Hepatocyte (in vitro differentiated cells): ENCODE data around the gene TEX261. TPM values are rescaled to one million over a fixed set of nuclear protein-coding genes. Genes with fewer than 3 reads are reported as not detected.

ENCODE experiments used
- DNase-seq: peaks from one replicate; pipeline ENCODE4 v3.0.0-alpha.2; 2016; ENCODE audit warnings: low spot score
- H2AFZ ChIP-seq: fragments of 200-600 bp; sonication (generic); 2 replicates; pipeline ENCODE4 v1.6.0; 2016; ENCODE audit warnings: antibody characterized with exemption, mild to moderate bottlenecking
- H3K27ac ChIP-seq: fragments of 200-600 bp; sonication (generic); 2 replicates; pipeline ENCODE4 v1.5.1; 2016; ENCODE audit warnings: mild to moderate bottlenecking
- H3K27me3 ChIP-seq: fragments of 200-600 bp; sonication (generic); 2 replicates; pipeline ENCODE4 v1.6.1; 2016
- H3K36me3 ChIP-seq: fragments of 200-600 bp; sonication (generic); replicated peaks from 2 replicates; pipeline ENCODE4 v1.5.1; 2016; ENCODE audit warnings: low read depth; ENCODE audit not compliant: insufficient read depth
- H3K4me1 ChIP-seq: fragments of 200-600 bp; sonication (generic); 2 replicates; pipeline ENCODE4 v1.5.1; 2016; ENCODE audit warnings: mild to moderate bottlenecking, moderate library complexity; ENCODE audit not compliant: insufficient read depth
- H3K4me2 ChIP-seq: fragments of 200-600 bp; sonication (generic); 2 replicates; pipeline ENCODE4 v1.6.0; 2016
- H3K4me3 ChIP-seq: fragments of 200-600 bp; sonication (generic); 2 replicates; pipeline ENCODE4 v1.5.1; 2016; ENCODE audit warnings: mild to moderate bottlenecking
- H3K79me2 ChIP-seq: fragments of 200-600 bp; sonication (generic); 2 replicates; pipeline ENCODE4 v1.6.0; 2017; ENCODE audit warnings: mild to moderate bottlenecking
- H3K9me2 ChIP-seq: fragments of 200-600 bp; sonication (generic); replicated peaks from 2 replicates; pipeline ENCODE4 v1.6.0; 2017; ENCODE audit warnings: mild to moderate bottlenecking; ENCODE audit not compliant: insufficient read depth
- H3K9me3 ChIP-seq: fragments of 200-600 bp; sonication (generic); 2 replicates; pipeline ENCODE4 v1.5.1; 2016; ENCODE audit warnings: low read depth, mild to moderate bottlenecking
- H4K20me1 ChIP-seq: fragments of 200-600 bp; sonication (generic); 2 replicates; pipeline ENCODE4 v1.6.0; 2016; ENCODE audit warnings: mild to moderate bottlenecking; ENCODE audit not compliant: insufficient read depth, poor library complexity, severe bottlenecking
- EZH2 ChIP-seq: fragments of 200-600 bp; sonication (generic); IDR thresholded peaks from 2 replicates; pipeline ENCODE4 v1.6.1; 2016; ENCODE audit warnings: antibody characterized with exemption, mild to moderate bottlenecking, borderline replicate concordance
- EZH2phosphoT487 ChIP-seq: fragments of 200-600 bp; sonication (generic); IDR thresholded peaks from one replicate; pipeline ENCODE4 v1.6.1; 2018; ENCODE audit warnings: antibody characterized with exemption, mild to moderate bottlenecking, low read depth, moderate library complexity; ENCODE audit not compliant: unreplicated experiment, severe bottlenecking
- WGBS: methylation state at CpG from one replicate; pipeline ENCODE4 v1.1.6; 2016; ENCODE audit warnings: low lambda C conversion rate; ENCODE audit errors: missing lambda C conversion rate; 5-methylcytosine and 5-hydroxymethylcytosine counted together
- polyA plus RNA-seq: library from polyadenylated mRNA; unstranded; fragments of >200 nt; fragmentation: Nextera tagmentation; extraction: Ambion mirVana; gene quantifications from 2 replicates; pipeline ENCODE4 v1.2.1, GENCODE V29; 2016
- total RNA-seq: library from RNA; depleted of rRNA; stranded (reverse); fragments of >200 nt; gene quantifications from 2 replicates; pipeline ENCODE4 v1.2.3, GENCODE V29; 2014
- TF ChIP-seq, protein P1 (sequence below): fragments of 200-600 bp; sonication (generic); IDR thresholded peaks from 2 replicates; pipeline ENCODE4 v1.5.1; 2016; ENCODE audit warnings: antibody characterized with exemption, mild to moderate bottlenecking; ENCODE audit not compliant: poor library complexity

TEX261 gene
- total and polyA plus RNA-seq, 2 experiments from 2014 or later = 41.5 to 81.0 TPM

DNA sequence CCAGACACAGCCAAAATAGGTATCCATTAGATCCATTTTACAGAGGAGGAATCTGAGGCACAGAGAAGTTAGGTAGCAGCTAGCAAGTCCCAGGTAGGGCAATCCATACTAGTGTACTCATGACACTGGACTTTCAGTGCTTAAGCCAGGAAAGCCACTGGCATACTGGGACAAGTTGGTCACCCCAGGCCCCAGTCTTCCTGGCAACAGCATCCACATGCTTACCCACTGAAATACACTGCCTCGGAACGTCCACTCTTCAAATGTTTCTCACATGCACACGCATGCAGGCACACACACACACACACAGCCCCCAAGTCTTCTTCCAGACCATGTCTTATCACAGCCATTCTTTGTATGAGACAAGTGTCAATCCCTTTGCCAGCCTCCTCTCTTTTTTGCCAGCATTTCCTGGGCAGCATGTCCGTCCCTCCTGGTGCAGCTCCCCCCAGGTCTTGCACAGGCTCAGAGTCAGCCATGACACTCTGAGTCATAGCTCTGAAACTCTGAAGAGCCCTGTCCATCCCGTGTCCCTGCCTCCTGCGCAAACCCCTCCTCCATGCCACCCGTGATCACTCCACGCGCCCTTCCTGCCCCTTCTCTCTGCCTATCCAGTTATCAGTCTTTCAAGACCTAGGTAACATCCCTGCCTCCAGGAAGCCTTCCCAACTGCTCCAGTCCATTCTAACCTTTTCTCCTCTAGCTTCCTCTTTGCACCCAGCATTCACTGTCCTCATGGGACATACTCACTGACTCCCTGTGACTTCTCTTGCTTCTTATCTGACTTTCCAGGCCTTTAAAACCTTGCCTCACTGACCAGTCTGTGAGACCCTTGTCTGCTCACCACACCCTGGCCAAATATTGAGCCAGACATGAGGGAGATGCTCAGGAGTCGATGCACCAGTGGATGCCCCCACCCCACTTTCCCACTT is 10.9 kb upstream of the TEX261 start:
- Histone ChIP-seq H3K4me1 (peaks cover 6% of the 10 kb centered on the region), H3K79me2 (no peaks in the 10 kb centered on the region), H4K20me1 (no peaks in the 10 kb centered on the region), H3K27ac (no peak overlapping the region), H3K4me3 (no peak overlapping the region), H3K36me3 (no peaks in the 10 kb centered on the region), H2AFZ (no peak overlapping the region), H3K9me3 (no peaks in the 10 kb centered on the region), H3K27me3 (no peaks in the 10 kb centered on the region), H3K4me2 (no peak overlapping the region), H3K9me2 (no peaks in the 10 kb centered on the region)
- TF ChIP-seq, protein P1, sequence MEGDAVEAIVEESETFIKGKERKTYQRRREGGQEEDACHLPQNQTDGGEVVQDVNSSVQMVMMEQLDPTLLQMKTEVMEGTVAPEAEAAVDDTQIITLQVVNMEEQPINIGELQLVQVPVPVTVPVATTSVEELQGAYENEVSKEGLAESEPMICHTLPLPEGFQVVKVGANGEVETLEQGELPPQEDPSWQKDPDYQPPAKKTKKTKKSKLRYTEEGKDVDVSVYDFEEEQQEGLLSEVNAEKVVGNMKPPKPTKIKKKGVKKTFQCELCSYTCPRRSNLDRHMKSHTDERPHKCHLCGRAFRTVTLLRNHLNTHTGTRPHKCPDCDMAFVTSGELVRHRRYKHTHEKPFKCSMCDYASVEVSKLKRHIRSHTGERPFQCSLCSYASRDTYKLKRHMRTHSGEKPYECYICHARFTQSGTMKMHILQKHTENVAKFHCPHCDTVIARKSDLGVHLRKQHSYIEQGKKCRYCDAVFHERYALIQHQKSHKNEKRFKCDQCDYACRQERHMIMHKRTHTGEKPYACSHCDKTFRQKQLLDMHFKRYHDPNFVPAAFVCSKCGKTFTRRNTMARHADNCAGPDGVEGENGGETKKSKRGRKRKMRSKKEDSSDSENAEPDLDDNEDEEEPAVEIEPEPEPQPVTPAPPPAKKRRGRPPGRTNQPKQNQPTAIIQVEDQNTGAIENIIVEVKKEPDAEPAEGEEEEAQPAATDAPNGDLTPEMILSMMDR = no peak
- TF ChIP-seq EZH2phosphoT487 (no peak), EZH2 (no peak)
- no peak for DNase-seq
- 89% methylated on average over 10 of the region's 10 CpGs for WGBS

DNA sequence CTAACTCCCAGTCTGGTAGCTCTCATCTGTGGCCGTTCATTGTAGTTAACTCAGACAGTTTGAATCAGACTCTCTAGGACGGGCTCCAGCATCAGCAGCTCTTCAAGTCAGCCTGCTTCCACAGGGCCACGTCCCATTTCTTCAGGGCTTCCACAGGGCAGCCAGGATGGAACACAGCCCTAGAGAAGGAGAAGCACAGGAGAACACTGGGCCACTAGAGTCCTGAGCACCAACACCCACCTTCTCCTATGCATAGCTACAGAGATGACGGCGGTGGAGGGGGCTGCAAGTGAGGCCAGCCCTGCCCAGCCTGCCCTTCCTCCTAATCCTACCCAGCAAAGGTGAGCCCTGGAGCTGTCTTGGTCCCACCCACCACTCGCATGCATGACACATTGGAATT is 10.2 kb upstream of the TEX261 start:
- DNase-seq = no peak
- Histone ChIP-seq H3K27me3 (no peaks in the 10 kb centered on the region), H4K20me1 (no peaks in the 10 kb centered on the region), H3K79me2 (no peaks in the 10 kb centered on the region), H3K9me2 (no peaks in the 10 kb centered on the region), H3K36me3 (no peaks in the 10 kb centered on the region), H2AFZ (no peak overlapping the region), H3K4me3 (no peak overlapping the region), H3K4me2 (no peak overlapping the region), H3K4me1 (peaks cover 6% of the 10 kb centered on the region), H3K27ac (no peak overlapping the region), H3K9me3 (no peaks in the 10 kb centered on the region)
- TF ChIP-seq EZH2 (no peak), EZH2phosphoT487 (no peak)
- TF ChIP-seq, protein P1 = no peak
- 79% methylated on average over 6 of the region's 6 CpGs for WGBS

DNA sequence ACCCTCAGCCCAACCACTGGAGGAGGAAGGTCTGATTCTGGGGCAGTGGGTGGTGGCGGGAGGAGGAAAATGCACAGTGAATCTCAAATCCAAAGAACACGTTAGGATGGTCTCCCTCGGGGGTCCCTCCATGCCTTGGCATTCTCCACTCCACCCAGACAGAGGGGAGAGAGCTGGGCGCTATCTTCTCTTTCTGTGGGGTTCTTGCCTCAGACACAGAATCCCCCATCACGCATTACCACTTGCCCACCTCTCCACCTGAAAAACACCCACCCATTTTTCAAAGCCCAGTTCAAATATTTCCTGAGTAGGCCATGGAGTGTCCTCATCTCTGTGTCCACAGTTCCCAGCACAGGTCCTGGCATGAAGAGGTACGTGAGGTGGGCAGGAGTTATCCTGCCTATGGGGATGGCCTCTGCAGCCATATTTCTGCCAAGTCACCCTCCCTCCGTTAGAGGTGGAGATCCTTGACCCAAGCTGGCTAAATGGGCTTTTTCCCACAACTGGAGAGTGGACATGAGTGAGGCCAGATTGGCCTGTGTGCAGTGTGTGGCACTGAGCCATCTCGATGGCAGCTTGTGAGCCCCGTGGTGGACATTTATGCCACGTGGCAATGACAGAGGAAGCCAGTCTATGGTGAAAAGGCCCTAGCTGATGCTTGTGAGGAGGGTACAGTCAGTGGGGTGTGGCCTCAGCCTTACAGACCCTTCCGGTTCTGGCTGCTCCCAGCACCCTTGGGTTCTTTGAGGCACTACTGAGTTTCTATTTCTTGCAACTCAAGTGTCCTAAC is 9.5 kb upstream of the TEX261 start:
- no peak overlapping the region for H2AFZ ChIP-seq
- no peak for DNase-seq
- no peak overlapping the region for H3K27ac ChIP-seq
- H3K4me2 ChIP-seq = no peak overlapping the region
- H3K4me1 ChIP-seq = peaks cover 6% of the 10 kb centered on the region
- H3K9me2 ChIP-seq = no peaks in the 10 kb centered on the region
- no peak overlapping the region for H3K4me3 ChIP-seq
- H3K79me2 ChIP-seq = no peaks in the 10 kb centered on the region
- no peaks in the 10 kb centered on the region for H3K9me3 ChIP-seq
- WGBS = 89% methylated on average over 11 of the region's 11 CpGs
- TF ChIP-seq EZH2 (no peak), EZH2phosphoT487 (no peak)
- no peaks in the 10 kb centered on the region for H3K27me3 ChIP-seq
- no peaks in the 10 kb centered on the region for H3K36me3 ChIP-seq
- H4K20me1 ChIP-seq = no peaks in the 10 kb centered on the region

DNA sequence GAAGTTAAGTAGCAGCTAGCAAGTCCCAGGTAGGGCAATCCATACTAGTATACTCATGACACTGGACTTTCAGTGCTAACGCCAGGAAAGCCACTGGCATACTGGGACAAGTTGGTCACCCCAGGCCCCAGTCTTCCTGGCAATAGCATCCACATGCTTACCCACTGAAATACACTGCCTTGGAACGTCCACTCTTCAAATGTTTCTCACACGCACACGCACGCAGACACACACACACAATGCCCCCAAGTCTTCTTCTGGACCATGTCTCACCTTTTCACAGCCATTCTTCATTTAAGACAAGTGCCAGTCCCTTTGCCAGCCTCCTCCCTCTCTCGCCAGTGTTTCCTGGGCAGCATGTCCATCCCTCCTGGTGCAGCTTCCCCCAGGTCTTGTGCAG is 8.7 kb upstream of the TEX261 start:
- no peaks in the 10 kb centered on the region for H3K79me2 ChIP-seq
- no peak for TF ChIP-seq EZH2phosphoT487
- no peak for TF ChIP-seq EZH2
- TF ChIP-seq, protein P1 = no peak
- H3K36me3 ChIP-seq = no peaks in the 10 kb centered on the region
- no peaks in the 10 kb centered on the region for H3K9me2 ChIP-seq
- no peaks in the 10 kb centered on the region for H3K9me3 ChIP-seq
- peaks cover 6% of the 10 kb centered on the region for H3K4me1 ChIP-seq
- H4K20me1 ChIP-seq = no peaks in the 10 kb centered on the region
- no peak overlapping the region for H3K27ac ChIP-seq
- no peak overlapping the region for H3K4me3 ChIP-seq
- no peak for DNase-seq
- H3K27me3 ChIP-seq = no peaks in the 10 kb centered on the region
- no peak overlapping the region for H3K4me2 ChIP-seq
- no peak overlapping the region for H2AFZ ChIP-seq
- WGBS = 95% methylated on average over 6 of the region's 6 CpGs
